Measurements from ENCODE around the gene NIM1K.

The NIM1K gene

GRCh38 chr5:43150075-43150474, 42.0 kb upstream of the NIM1K start:
- ChIA-PET POLR2A (interaction anchor here (1.9 kb wide), 1 partner anchor 29 kb away, joined by 7 read pairs; the partner anchor contains the start of gene ZNF131), CTCF (interaction anchor here (0.9 kb wide), 1 partner anchor 45 kb away, joined by 4 read pairs; no protein-coding TSS in a partner anchor)
- H3K27ac ChIP-seq (ENCODE audit: extremely low read depth, low read depth, low read length) = no peak overlapping the region
- no peaks in the 10 kb centered on the region for H3K9me3 ChIP-seq (ENCODE audit: control insufficient read depth, insufficient read depth, low read depth, low read length)
- H3K4me1 ChIP-seq (ENCODE audit: control insufficient read depth, insufficient read depth, low read length) = peaks cover 8% of the 10 kb centered on the region
- no peak for TF ChIP-seq ZNF48 (tag by site-specific recombination; IDR thresholded peaks at IDR 0.05)
- no peak for TF ChIP-seq ZFP69B (tag by site-specific recombination; IDR thresholded peaks at IDR 0.05)
- no peak for TF ChIP-seq ZNF549 (tag by site-specific recombination; IDR thresholded peaks at IDR 0.05)
- TF ChIP-seq ZSCAN4 (tag by site-specific recombination; IDR thresholded peaks at IDR 0.05) = no peak
- no peak for TF ChIP-seq ZNF223 (tag by site-specific recombination; IDR thresholded peaks at IDR 0.05)
- TF ChIP-seq, protein P1, sequence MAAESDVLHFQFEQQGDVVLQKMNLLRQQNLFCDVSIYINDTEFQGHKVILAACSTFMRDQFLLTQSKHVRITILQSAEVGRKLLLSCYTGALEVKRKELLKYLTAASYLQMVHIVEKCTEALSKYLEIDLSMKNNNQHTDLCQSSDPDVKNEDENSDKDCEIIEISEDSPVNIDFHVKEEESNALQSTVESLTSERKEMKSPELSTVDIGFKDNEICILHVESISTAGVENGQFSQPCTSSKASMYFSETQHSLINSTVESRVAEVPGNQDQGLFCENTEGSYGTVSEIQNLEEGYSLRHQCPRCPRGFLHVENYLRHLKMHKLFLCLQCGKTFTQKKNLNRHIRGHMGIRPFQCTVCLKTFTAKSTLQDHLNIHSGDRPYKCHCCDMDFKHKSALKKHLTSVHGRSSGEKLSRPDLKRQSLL (tag by site-specific recombination; IDR thresholded peaks at IDR 0.05) = no peak
- no peak for TF ChIP-seq ZFP3 (tag by site-specific recombination; IDR thresholded peaks at IDR 0.05; ENCODE audit: low read depth)
- TF ChIP-seq FEZF1 (tag by site-specific recombination; IDR thresholded peaks at IDR 0.05) = no peak
- TF ChIP-seq ZNF654 (tag by site-specific recombination; IDR thresholded peaks at IDR 0.05; ENCODE audit: low read depth) = no peak
- TF ChIP-seq ZNF324 (tag by site-specific recombination; IDR thresholded peaks at IDR 0.05) = no peak
- TF ChIP-seq ZNF701 (tag by site-specific recombination; IDR thresholded peaks at IDR 0.05) = no peak
- no peak for TF ChIP-seq ZNF792 (tag by site-specific recombination; IDR thresholded peaks at IDR 0.05)
- TF ChIP-seq, protein P2, sequence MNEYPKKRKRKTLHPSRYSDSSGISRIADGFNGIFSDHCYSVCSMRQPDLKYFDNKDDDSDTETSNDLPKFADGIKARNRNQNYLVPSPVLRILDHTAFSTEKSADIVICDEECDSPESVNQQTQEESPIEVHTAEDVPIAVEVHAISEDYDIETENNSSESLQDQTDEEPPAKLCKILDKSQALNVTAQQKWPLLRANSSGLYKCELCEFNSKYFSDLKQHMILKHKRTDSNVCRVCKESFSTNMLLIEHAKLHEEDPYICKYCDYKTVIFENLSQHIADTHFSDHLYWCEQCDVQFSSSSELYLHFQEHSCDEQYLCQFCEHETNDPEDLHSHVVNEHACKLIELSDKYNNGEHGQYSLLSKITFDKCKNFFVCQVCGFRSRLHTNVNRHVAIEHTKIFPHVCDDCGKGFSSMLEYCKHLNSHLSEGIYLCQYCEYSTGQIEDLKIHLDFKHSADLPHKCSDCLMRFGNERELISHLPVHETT (tag by site-specific recombination; IDR thresholded peaks at IDR 0.05) = no peak
- no peak for TF ChIP-seq ZNF473 (tag by site-specific recombination; IDR thresholded peaks at IDR 0.05)
- TF ChIP-seq, protein P3, sequence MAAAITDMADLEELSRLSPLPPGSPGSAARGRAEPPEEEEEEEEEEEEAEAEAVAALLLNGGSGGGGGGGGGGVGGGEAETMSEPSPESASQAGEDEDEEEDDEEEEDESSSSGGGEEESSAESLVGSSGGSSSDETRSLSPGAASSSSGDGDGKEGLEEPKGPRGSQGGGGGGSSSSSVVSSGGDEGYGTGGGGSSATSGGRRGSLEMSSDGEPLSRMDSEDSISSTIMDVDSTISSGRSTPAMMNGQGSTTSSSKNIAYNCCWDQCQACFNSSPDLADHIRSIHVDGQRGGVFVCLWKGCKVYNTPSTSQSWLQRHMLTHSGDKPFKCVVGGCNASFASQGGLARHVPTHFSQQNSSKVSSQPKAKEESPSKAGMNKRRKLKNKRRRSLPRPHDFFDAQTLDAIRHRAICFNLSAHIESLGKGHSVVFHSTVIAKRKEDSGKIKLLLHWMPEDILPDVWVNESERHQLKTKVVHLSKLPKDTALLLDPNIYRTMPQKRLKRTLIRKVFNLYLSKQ (tag by site-specific recombination; IDR thresholded peaks at IDR 0.05; ENCODE audit: borderline replicate concordance) = no peak
- TF ChIP-seq ZNF623 (tag by site-specific recombination; IDR thresholded peaks at IDR 0.05) = no peak
- TF ChIP-seq, protein P4, sequence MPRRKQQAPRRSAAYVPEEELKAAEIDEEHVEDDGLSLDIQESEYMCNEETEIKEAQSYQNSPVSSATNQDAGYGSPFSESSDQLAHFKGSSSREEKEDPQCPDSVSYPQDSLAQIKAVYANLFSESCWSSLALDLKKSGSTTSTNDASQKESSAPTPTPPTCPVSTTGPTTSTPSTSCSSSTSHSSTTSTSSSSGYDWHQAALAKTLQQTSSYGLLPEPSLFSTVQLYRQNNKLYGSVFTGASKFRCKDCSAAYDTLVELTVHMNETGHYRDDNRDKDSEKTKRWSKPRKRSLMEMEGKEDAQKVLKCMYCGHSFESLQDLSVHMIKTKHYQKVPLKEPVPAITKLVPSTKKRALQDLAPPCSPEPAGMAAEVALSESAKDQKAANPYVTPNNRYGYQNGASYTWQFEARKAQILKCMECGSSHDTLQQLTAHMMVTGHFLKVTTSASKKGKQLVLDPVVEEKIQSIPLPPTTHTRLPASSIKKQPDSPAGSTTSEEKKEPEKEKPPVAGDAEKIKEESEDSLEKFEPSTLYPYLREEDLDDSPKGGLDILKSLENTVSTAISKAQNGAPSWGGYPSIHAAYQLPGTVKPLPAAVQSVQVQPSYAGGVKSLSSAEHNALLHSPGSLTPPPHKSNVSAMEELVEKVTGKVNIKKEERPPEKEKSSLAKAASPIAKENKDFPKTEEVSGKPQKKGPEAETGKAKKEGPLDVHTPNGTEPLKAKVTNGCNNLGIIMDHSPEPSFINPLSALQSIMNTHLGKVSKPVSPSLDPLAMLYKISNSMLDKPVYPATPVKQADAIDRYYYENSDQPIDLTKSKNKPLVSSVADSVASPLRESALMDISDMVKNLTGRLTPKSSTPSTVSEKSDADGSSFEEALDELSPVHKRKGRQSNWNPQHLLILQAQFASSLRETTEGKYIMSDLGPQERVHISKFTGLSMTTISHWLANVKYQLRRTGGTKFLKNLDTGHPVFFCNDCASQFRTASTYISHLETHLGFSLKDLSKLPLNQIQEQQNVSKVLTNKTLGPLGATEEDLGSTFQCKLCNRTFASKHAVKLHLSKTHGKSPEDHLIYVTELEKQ (tag by site-specific recombination; IDR thresholded peaks at IDR 0.05; ENCODE audit: borderline replicate concordance) = no peak
- H3K4me3 ChIP-seq (ENCODE audit: low read depth, low read length) = no peak overlapping the region
- peaks cover 7 to 22% of the 10 kb centered on the region in 2 experiments; a peak in 2 of 3 replicates for H3K36me3 ChIP-seq (ENCODE audit: control insufficient read depth in 2 of 2, insufficient read depth in 1 of 2, low read length in 2 of 2)
